Measurements from ENCODE around the gene SLC10A7.

SLC10A7 gene

GRCh38 chr4:146500216-146500615, 21.5 kb downstream of the SLC10A7 start:
- intact Hi-C loops (cut with DNase I) = no loop called here
- no peak for DNase-seq

- intact Hi-C loops (cut with DNase I) = no loop called here
- DNase-seq = no peak
Measured at GRCh38 chr4:146498291-146498690, 23.4 kb downstream of the SLC10A7 start.

DNA sequence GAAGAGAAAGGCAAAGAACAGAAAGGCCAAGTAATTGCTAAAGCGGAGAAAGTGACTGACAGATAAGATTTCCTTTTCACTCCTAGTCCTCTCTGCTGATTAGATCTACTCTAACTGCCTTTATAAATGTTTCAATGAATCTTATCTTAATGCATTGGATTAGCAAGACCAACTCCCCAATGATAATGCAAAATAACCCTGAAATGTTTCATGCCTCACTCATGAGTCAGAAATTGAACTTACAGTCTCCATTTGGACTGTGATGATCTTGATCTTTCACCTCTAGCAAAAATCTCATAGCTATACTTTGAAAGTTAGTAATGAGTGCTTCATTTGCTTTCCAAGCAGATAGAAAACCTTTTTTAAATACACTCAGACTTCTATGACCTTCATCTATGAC, 26.5 kb downstream of the SLC10A7 start:
- DNase-seq = no peak
- intact Hi-C loops (cut with DNase I) = no loop called here

GRCh38 chr4:146494143-146494542, 27.6 kb downstream of the SLC10A7 start:
- intact Hi-C loops (cut with DNase I) = no loop called here
- no peak for DNase-seq

DNA sequence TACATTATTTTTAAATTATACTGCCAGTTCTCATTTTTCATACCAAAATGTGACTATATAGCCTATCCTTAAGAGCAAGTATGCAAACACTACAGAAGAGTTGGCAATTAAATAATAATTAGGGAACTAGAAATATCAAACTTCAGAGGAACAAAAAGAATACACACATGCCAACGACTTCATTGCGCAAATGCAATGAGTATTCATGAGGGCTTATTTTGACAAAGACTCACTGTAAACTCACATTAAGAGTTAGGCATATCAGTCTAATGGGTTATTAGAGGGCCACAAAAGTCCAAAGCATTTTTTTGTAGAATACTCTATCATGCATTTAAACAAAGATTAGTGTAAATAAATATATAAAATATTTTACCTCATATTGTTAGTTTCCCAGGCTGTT, 31.6 kb downstream of the SLC10A7 start:
- DNase-seq = no peak
- intact Hi-C loops (cut with DNase I) = no loop called here

DNA sequence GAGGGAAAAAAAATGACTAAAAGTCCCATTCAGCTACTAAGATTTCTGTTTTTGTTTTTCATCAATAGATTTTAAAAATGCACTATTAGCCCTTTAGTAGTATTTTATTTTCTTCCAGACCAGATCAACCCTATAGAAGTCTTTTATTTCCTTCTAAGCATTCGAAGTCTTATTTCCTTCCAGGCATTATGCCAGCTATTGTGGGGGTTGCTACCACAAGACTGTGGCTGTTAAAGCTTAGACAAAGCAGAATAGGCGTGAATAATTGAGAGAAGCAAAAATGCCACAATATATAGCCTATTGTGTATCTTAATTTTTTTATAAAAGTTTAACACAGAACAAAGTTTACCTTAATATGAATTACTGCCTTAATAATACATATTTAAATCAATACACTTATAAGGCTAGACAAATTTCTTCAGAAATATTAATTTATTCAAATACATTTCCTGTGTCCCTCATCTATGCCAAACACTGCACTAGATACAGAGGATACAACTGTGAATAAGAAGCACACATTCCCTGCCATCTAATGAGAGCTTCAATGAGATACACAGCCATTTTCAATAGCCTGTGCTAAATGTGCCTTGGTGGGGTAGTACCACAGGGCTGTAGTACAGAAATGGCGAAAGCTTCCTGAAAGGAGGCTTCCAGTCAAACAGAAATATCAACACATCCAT, 33.1 kb downstream of the SLC10A7 start:
- intact Hi-C loops (cut with DNase I) = no loop called here
- no peak for DNase-seq

- intact Hi-C loops (cut with DNase I) = no loop called here
- DNase-seq = no peak
Measured at GRCh38 chr4:146486565-146486964, 35.2 kb downstream of the SLC10A7 start.

- intact Hi-C loops (cut with DNase I) = no loop called here
- DNase-seq = no peak
Measured at GRCh38 chr4:146485968-146486367, 35.8 kb downstream of the SLC10A7 start.

- no peak for DNase-seq
- intact Hi-C loops (cut with DNase I) = no loop called here
Measured at GRCh38 chr4:146482788-146483187, 39.0 kb downstream of the SLC10A7 start.

DNA sequence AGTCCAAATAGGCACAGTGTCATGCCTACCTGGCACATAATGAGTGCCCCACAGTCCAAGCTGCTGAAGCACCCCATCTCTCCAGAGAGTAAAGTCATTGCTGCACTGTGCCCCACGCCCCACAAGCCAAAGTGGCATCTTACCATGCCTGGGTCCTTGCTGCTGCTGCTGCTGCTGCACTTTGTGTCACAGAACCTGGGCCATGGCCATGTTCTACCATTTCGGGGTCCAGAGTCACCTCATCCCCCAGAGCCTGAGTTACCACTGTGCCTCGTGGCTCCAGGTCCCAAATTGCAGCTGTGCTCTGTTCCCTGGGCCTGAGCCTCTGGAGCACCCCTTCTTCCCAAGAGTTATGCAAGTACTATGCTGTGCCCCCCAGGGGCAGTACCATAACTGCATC, 40.5 kb downstream of the SLC10A7 start:
- intact Hi-C loops (cut with DNase I) = no loop called here
- DNase-seq = peak in 1 of 10 donors; percentile 52

DNA sequence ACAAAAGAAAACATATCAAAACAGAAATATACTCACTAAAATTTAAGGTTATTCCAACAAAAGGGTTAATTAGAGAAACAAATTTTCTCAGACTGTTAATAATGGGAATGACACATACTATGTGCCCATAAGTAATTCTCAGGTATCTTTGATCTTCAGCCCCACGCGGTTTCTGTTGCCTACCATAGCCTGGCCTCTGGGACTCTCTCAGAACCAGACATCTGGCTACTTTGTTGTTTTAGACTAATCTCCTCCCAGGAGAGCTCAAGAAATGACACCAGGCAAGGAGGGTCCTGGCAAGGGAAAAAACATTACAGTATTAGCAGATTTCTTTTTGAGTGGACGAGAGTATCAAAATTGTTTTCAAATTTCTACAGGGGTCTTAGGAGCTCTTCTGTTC, 43.7 kb downstream of the SLC10A7 start:
- intact Hi-C loops (cut with DNase I) = no loop called here
- no peak for DNase-seq

DNA sequence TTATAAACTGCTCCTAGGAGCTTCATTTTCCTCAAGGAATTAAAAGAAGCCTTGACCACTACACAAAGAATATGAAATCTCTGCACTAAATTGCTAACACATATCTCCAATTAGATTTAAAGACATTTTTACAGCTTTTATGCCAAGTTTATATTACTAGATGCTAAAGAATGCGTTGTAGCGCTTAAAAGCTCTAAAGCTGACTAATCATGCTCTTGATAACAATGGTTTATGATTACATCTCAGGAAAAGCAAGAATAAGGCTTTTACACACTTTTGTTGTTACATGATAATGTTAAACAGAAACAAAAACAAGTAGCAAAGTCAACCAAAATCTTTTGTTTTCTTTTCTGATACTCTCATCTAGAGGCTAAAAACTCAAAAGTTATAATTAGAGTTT, 44.7 kb downstream of the SLC10A7 start:
- intact Hi-C loops (cut with DNase I) = no loop called here
- DNase-seq = no peak

- intact Hi-C loops (cut with DNase I) = no loop called here
- DNase-seq = no peak
Measured at GRCh38 chr4:146472404-146472803, 49.3 kb downstream of the SLC10A7 start.

- no peak for DNase-seq
- intact Hi-C loops (cut with DNase I) = no loop called here
Measured at GRCh38 chr4:146470604-146471003, 51.1 kb downstream of the SLC10A7 start.

DNA sequence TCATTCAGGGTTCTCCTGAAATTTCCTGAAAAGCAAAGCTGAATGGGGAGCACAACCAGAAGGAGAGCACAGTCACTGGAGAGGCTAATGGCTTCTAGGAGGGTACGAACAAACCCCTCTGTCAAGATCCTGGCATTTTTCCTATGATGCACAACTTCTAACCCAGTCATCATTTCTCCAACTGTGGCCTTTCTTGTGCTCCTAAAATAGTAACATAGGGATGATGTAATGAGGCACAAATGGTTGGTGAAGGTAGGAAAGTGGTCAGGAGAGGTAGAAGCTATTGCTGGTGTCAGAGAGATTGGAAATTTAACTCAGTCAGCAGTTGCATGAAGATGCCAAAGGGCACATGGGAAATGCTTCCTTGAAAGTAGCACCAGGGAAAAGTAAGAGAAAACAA, 52.7 kb downstream of the SLC10A7 start:
- intact Hi-C loops (cut with DNase I) = no loop called here

DNA sequence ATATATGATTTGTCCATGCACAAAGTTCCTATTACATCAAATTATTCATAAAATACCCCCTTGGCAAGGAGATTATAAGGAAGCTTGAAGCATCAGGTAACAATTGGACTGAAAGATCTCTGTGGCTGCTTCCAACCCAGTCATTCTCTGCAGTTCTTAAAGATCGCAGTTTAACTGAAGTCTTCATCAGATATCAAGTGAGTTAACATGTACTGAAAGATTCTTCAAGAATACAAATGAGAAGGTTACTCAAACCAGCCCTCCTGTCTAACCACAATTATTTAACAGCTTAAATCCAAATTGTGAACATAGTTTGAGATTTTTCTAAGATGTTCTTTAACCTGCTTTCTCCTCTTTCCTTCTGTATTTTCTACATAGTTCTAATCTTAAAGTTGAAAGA, 56.1 kb downstream of the SLC10A7 start:
- DNase-seq = no peak
- intact Hi-C loops (cut with DNase I) = no loop called here

More for the DNA sequence above, 52.7 kb downstream of the SLC10A7 start:
- no peak for DNase-seq

- intact Hi-C loops (cut with DNase I) = no loop called here
Measured at GRCh38 chr4:146462251-146462650, 59.5 kb downstream of the SLC10A7 start.

GRCh38 chr4:146458594-146458993, 63.1 kb downstream of the SLC10A7 start:
- intact Hi-C loops (cut with DNase I) = no loop called here
- DNase-seq = no peak

More at GRCh38 chr4:146462251-146462650, 59.5 kb downstream of the SLC10A7 start:
- no peak for DNase-seq

DNA sequence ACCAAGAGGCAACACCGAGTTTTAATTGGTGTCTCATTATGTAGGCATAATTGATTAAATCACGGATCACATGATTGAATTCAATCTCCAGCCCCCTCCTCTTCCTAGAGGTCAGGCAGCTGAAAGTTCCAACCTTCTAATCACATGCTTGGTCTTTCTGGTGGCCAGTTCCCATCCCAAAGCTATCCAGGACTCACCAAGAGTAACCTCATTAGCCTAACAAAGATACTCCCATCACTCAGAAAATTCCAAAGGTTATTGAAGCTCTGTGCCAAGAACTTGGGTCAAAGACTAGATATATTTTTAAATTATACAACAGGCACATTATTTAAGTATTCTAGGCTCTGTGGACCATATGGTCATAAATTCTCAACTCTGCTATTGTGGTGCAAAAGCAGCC, 65.1 kb downstream of the SLC10A7 start:
- intact Hi-C loops (cut with DNase I) = no loop called here
- no peak for DNase-seq

DNA sequence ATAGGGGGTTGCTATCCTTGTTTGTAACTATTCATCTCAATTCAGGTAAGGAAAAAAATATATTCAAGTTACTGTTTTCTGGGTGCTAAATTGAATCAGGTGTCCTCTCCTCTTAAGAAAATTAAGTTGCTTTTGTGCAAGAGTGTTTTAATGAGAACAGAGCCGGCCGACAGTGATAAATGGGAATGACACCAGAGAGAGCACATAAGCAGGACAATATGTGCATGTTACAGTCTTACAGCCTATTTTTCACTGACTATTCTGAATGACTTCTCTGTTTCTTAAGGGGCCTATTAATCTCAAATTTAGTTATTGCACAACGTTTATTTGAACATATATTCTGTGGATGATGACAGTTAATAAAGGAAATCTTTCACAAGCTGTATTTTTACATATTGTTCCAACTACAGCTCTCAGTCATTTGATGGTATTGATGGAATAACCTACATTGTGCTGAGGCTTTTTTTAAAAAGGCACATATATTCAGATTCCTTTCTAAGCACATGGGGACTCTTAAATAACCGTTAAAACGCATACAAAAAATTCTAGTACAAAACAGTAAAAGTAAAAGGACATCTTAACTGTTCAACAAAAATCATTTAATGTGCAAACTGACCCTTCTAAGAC, 68.4 kb downstream of the SLC10A7 start:
- intact Hi-C loops (cut with DNase I) = no loop called here
- DNase-seq = no peak

DNA sequence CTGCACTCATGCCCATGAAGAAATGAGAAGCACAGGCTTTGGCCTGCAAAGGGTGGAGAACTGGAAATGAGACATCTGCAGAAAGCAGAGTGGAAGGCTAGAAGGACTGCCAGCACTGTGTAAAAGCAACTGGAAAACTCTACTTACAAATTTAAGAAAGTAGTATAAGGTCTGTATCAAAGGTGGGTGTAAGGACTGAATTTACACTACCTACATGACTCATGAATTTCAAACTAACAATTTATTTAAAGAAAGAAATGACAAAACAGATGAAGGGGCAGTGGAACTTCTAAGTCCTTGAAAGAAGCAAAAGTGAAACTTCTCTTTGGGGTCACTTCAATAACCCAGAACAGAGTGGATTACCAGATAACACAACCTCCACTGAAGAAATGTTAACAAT, 71.2 kb downstream of the SLC10A7 start:
- intact Hi-C loops (cut with DNase I) = no loop called here

DNA sequence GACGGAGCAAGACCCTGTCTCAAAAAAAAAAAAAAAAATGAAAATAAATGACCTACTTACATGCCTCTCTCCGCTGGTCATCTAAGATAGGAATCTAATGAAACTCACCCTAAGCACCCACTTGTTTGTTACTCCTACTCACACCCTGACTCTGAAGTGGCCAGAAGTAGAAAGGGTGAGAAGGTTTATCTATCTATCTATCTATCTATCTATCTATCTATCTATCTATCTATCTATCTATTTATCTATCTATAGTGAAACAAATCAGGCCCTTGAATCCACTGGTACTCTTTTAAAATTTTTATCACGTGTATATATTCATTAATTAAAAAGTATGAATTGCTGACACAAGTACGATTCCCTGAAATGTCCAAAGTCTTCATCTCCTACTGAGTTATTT, 75.2 kb downstream of the SLC10A7 start:
- no peak for DNase-seq
- intact Hi-C loops (cut with DNase I) = no loop called here

More for the DNA sequence above, 71.2 kb downstream of the SLC10A7 start:
- DNase-seq = no peak

Data from posterior cingulate gyrus (tissue), 11 donors.